Hematopoietic multipotent progenitor cell treated with erythropoietin and hydrocortisone succinate and interleukin-3 and kit ligand, for 6 days (in vitro differentiated cells): ENCODE results near the gene ZBTB21.
"Not testable (repeated sequence)": the region's sequence is repeated elsewhere in the genome, so short reads cannot be mapped to it uniquely, and the experiment has no call there.

Experiments
- DNase-seq: peaks from one replicate; pipeline ENCODE4 v3.0.0-alpha.2; 2015

The ZBTB21 gene

GRCh38 chr21:42016364-42016985, 6.3 kb upstream of the ZBTB21 start:
- no peak for DNase-seq

GRCh38 chr21:42013931-42014330, 3.8 kb upstream of the ZBTB21 start:
- DNase-seq = no peak

- no peak for DNase-seq
These were observed 3.2 kb upstream of the ZBTB21 start for GRCh38 chr21:42013376-42013775.

DNA sequence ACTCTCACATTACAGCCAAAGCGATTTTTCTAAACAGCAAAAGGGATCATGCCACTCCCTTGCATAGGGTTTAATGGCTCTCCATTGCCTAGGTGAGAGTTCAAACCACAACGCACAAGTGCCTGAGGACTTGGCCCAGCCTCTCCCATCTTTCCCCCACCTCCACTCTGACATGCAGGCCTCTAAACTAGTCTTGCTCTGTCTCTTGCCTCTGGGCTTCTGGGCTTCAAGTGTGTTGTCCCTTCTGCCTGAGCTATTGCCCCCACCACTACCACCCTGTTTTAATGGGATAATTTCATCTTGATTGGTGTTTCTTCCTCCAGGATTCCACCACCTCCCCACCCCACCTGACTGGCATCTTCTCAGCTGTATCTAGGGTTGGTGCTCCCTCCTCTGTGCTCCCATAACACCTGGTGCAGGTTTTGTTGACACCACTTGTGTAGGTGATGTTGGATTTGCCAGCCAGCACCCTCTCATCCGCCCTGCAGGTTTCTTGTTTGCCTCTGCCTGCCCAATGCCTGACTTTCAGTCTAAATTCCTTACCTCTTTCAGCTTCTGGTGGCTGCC, 2.7 kb upstream of the ZBTB21 start:
- DNase-seq = no peak

- DNase-seq = no peak
These were observed 2.2 kb upstream of the ZBTB21 start for GRCh38 chr21:42012344-42012743.

GRCh38 chr21:42010507-42011495, 641 bp upstream of the ZBTB21 start:
- peak; percentile 52 for DNase-seq

DNA sequence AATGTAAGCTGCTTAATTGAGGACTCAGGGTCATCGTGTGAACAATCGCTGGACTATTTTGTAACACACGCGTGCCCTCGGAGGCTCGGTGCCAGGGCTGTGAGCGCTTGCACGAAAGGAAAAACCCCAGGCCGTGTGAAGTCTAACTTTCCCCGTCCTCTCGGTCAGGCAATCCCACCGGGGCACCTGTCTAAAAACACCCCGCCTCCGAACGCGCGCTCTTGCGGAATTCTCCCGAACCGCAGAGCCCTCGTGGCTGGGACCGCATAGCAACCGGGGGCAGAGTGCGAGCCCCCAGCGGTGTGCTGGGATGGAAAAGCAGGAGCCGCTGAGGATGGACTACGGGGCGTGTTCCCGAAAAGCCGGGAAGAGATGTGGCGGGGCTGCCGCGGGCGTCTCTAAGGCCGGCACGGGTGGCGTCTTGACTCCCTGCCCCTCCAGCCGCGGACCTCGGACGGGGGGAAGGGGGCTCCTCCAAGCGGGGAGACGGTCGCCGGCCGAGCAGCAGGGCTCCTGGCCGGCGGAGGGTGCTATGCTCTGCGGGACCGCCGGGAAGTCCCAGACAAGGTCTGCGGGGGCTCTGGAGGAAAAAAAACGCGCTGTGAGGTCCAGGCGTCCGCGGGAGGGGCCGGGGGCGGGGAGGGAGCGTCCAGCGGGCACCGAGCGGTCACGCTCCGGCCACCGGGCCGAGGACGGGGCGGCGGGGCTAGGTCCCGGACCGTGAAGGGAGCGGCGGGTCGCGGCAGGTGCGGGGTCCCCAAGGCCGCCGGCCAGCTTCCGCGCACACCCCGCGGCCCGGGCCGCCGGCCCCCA, 936 bp downstream of the ZBTB21 start:
- peak; percentile 56 for DNase-seq

DNA sequence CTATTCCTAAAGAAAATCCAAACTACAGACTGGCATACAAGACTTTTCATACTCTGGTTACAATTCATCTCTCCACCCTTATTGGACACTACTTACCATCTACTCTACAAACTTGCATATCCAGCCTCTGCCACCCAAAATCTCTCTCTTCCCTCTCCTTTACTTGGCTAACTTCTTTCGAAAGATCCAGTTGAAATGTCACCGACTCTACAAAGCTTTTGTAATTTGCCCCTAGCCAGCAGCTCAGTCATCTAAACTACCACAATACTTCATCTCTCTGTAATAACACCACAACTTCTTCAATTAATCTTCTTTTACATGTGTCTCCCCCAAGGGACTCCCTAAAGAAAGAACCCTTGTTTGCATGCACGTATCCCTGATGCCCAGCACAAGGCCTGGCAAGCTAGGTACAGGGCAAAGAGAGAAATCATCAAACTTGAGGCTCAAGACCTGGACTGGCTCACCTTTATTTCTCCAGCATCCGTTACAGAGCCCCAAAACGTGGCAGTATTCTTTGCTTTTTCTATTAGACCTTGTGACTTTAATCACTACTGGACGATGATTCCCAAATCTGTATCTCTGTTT, 2.7 kb downstream of the ZBTB21 start:
- no peak for DNase-seq

DNA sequence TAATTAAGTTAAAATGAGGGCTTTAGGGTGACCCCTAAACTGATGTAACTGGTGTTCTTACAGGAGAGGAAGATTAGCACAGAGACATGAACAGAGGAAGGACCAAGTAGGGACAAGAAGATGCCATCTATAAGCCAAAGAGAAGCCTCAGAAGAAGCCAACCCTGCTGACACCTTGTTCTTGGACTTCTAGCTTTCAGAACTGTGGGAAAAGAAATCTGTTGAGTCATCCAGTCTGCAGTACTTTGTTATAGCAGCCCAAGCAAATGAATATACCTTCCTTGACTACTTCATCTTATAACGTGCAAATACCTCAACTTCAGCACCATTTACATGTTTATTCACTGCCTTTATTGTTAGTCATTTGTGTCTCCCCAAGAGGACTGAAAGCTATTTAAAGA, 3.4 kb downstream of the ZBTB21 start:
- DNase-seq = no peak

DNA sequence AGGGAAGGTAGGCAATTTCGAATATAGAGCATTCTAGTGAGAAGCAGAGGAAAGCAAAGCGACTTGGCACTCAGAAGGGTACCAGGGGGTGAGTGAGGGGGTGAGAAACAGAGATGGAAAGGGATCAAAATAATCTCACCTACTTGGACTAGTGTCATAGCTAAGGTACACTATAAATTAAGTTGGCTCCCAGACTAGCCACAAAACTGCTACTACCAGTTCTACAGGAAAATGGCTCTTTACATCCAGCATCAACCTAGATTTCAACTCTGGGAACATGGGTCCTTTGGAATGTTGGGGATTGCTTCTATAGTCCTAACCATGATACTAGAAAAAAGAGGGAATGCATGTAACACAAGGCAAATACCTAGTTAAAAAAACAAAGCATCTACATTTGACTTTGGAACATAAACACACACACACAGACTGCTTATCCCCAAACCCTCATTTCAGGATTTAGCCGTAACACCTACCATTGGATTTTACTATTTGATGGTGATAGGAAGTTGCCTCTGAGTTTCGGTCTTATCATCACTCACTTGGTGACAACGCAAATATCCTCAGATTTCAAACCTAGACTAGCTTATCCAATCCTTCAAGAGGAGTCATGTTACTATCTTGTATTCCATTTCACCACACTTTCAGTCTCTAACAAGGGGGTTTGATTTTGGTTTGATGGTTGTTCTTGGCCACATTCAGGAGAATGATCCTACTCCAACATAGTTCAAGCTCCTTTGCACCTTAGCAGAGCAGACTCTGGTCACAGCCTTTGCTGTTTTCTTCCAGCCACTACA, 5.6 kb downstream of the ZBTB21 start:
- DNase-seq = no peak

DNA sequence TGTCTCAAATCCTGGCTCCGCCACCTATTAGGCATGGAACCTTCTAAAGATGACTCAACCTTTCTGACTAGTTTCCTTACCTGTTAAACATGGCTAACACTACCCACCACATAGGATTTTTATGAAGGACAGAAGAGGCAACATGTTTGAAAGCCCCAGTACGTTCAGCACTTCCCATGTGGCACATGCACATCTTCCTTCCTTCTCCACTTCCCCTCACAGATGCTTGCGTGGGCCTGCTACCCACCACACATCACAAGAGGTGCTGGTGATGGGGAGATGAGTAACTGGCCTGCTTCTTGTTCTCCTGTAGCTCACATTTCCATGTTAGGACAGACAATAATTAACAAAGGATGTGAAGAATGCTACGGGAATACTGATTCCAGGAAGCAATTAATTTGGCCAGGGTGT, 7.1 kb downstream of the ZBTB21 start:
- DNase-seq = no peak

GRCh38 chr21:42002421-42002958, 7.7 kb downstream of the ZBTB21 start:
- DNase-seq = no peak

GRCh38 chr21:42001781-42002180, 8.4 kb downstream of the ZBTB21 start:
- no peak for DNase-seq

GRCh38 chr21:42000908-42001307, 9.3 kb downstream of the ZBTB21 start:
- no peak for DNase-seq

DNA sequence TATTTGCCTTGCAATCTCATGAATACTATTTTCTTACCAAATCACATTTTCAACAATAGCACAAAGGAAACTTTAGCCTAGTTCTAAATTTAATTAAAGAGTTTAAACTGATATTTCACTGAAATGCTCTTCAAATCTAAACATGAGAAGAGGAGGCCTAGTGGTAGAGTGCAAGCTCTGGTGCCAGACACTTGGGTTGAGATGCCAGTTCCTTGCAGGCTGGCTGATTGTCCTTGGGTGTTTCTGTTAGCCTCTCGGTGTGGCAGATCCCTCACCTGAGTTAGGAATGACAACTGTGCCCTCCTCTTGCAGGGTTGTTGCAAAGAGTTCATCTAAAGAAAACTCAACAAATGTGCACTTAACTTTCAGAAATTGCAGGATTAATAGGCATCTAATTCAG, 12.5 kb downstream of the ZBTB21 start:
- no peak for DNase-seq

- DNase-seq = no peak
These were observed 14.6 kb downstream of the ZBTB21 start for GRCh38 chr21:41995577-41995976.

DNA sequence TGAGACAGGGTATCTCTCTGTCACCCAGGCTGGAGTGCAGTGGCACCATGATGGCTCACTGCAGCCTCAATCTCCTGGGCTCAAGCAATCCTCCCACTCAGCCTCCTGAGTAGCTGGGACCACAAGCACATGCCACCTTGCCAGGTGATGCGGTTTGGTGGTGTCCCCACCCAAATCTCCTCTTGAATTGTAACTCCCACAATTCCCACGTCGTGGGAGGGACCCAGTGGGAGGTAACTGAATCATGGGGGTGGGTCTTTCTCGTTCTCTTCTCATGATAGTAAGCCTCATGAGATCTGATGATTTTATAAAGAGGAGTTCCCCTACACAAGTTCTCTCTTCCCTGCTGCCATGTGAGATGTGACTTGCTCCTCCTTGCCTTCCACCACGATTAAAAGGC, 15.5 kb downstream of the ZBTB21 start:
- not testable (repeated sequence) for DNase-seq

DNA sequence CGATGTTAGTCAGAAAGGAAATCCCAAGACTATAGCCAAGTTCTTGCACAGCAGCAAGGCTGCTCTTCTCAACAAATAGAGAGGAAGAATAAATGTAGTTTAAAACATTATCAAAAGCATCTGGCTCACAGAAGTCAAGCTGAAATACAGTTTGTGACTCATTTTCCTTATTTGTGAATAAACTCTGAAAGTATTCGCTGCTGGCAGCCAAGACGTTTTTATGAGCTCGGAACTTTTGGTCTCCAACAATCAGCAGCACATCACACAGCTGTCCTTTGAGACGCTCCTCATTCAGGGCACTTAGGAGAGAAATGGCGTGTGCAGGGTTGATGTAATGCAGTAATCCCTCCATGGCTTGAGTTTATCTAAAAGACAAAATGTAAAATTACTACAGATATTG, 16.4 kb downstream of the ZBTB21 start:
- no peak for DNase-seq

DNA sequence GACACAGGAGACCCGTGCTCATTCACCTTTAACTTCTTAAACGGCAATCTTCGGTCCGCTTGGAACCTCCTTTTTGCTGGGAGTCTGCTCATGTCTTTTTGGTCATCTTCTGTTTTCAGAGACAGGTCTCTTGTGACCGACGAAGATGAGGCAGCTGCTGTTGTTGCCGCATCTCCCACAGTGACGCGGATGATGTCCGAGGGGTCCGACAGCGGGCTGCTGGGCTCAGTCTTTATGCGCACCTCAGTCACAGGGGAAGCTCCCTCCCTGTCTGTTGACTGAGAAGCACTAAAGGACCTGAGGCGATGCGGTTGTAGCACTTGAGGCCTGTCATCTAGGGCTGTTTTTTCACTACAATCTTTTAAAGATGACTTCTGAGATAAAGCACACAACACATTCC, 17.6 kb downstream of the ZBTB21 start:
- no peak for DNase-seq

- DNase-seq = no peak
These were observed 18.5 kb downstream of the ZBTB21 start for GRCh38 chr21:41991659-41992058.

- no peak for DNase-seq
These were observed 20.5 kb downstream of the ZBTB21 start for GRCh38 chr21:41989698-41990097.

GRCh38 chr21:41987310-41987709, 22.9 kb downstream of the ZBTB21 start:
- DNase-seq = no peak
